Measurements from ENCODE around the gene INAFM1. TPM values are rescaled to one million over a fixed set of nuclear protein-coding genes. Genes with fewer than 3 reads are reported as not detected.

The INAFM1 gene
- total and polyA plus RNA-seq, 9 of the 15 experiments (the other 6 are each of a cell fraction or from before 2014, with no cell fraction given), result 0.71 to 30.9 (median 3.1) TPM

- TF ChIP-seq ZBTB9 (CRISPR knock-in tag; IDR thresholded peaks at IDR 0.05) (no peak), ZFX (CRISPR knock-in tag; IDR thresholded peaks at IDR 0.05) (no peak), FOXP1 (CRISPR knock-in tag; IDR thresholded peaks at IDR 0.05) (peak; percentile 11; the same call in 1 of the 2 replicates), XRCC3 (IDR thresholded peaks at IDR 0.05) (no peak), TEAD1 (CRISPR knock-in tag; IDR thresholded peaks at IDR 0.05) (0 out of 4 replicates have a peak, but pooled peaks of 1 of the 2 experiments have one; percentile 13), NBN (IDR thresholded peaks at IDR 0.05; ENCODE audit: low read depth) (peak; percentile 31; the same call in 1 of the 2 replicates), TAL1 (IDR thresholded peaks at IDR 0.05) (0 out of 2 replicates have a peak, but pooled peaks have one; percentile 48), ZNF316 (IDR thresholded peaks at IDR 0.05) (0 out of 2 replicates have a peak, but pooled peaks have one; percentile 22), FOXJ2 (tag; IDR thresholded peaks at IDR 0.05) (no peak), ZC3H8 (IDR thresholded peaks at IDR 0.05) (no peak), GATA2 (CRISPR knock-in tag; IDR thresholded peaks at IDR 0.05) (no peak), SP1 (CRISPR knock-in tag; IDR thresholded peaks at IDR 0.05) (peak; percentile 17; the same call in 1 of the 2 replicates), RBM25 (IDR thresholded peaks at IDR 0.05; ENCODE audit: low read depth, low read length, severe bottlenecking) (no peak), SMARCA4 (IDR thresholded peaks at IDR 0.05) (0 out of 2 replicates have a peak, but pooled peaks have one; percentile 29), HLTF (IDR thresholded peaks at IDR 0.05) (peak; percentile 79), ZNF324 (CRISPR knock-in tag; IDR thresholded peaks at IDR 0.05) (no peak), ID3 (CRISPR knock-in tag; IDR thresholded peaks at IDR 0.05) (no peak), ID3 (tag; IDR thresholded peaks at IDR 0.05) (no peak), MCM7 (IDR thresholded peaks at IDR 0.05) (peak in 1 of 2 experiments; percentile 58; a peak in 1 of 4 replicates), TCF3 (CRISPR knock-in tag; IDR thresholded peaks at IDR 0.05) (peak; percentile 49)
- TF ChIP-seq, protein P1, sequence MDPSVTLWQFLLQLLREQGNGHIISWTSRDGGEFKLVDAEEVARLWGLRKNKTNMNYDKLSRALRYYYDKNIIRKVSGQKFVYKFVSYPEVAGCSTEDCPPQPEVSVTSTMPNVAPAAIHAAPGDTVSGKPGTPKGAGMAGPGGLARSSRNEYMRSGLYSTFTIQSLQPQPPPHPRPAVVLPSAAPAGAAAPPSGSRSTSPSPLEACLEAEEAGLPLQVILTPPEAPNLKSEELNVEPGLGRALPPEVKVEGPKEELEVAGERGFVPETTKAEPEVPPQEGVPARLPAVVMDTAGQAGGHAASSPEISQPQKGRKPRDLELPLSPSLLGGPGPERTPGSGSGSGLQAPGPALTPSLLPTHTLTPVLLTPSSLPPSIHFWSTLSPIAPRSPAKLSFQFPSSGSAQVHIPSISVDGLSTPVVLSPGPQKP (CRISPR knock-in tag; IDR thresholded peaks at IDR 0.05), result no peak
- TF ChIP-seq, protein P2, sequence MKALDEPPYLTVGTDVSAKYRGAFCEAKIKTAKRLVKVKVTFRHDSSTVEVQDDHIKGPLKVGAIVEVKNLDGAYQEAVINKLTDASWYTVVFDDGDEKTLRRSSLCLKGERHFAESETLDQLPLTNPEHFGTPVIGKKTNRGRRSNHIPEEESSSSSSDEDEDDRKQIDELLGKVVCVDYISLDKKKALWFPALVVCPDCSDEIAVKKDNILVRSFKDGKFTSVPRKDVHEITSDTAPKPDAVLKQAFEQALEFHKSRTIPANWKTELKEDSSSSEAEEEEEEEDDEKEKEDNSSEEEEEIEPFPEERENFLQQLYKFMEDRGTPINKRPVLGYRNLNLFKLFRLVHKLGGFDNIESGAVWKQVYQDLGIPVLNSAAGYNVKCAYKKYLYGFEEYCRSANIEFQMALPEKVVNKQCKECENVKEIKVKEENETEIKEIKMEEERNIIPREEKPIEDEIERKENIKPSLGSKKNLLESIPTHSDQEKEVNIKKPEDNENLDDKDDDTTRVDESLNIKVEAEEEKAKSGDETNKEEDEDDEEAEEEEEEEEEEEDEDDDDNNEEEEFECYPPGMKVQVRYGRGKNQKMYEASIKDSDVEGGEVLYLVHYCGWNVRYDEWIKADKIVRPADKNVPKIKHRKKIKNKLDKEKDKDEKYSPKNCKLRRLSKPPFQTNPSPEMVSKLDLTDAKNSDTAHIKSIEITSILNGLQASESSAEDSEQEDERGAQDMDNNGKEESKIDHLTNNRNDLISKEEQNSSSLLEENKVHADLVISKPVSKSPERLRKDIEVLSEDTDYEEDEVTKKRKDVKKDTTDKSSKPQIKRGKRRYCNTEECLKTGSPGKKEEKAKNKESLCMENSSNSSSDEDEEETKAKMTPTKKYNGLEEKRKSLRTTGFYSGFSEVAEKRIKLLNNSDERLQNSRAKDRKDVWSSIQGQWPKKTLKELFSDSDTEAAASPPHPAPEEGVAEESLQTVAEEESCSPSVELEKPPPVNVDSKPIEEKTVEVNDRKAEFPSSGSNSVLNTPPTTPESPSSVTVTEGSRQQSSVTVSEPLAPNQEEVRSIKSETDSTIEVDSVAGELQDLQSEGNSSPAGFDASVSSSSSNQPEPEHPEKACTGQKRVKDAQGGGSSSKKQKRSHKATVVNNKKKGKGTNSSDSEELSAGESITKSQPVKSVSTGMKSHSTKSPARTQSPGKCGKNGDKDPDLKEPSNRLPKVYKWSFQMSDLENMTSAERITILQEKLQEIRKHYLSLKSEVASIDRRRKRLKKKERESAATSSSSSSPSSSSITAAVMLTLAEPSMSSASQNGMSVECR (CRISPR knock-in tag; IDR thresholded peaks at IDR 0.05), result peak; percentile 70; the same call in 1 of the 2 replicates
Measured at GRCh38 chr19:47228937-47229675, 45.6 kb upstream of the INAFM1 start (continued).

All from K562 (cell line).